Tibial nerve (tissue), 3 donors: ENCODE measurements around the gene NKX2-1.

Experiments
- CTCF ChIP-seq, 5 experiments: fragments of 200-600 bp in 3 of 5; fragments of 450-650 bp in 2 of 5; sonication (generic) in 3 of 5; IDR thresholded peaks; one replicate each; pipeline ENCODE4 v1.5.1; 2016 to 2019; ENCODE audit warnings: antibody characterized with exemption in 5 of 5, mild to moderate bottlenecking in 3 of 5, moderate library complexity in 2 of 5
- POLR2A ChIP-seq, 2 donors: fragments of 450-650 bp; IDR thresholded peaks; one replicate each; pipeline ENCODE4 v1.6.1; 2017; ENCODE audit warnings: antibody characterized with exemption in 2 of 2, mild to moderate bottlenecking in 2 of 2, moderate library complexity in 2 of 2

- TF ChIP-seq CTCF (IDR thresholded peaks at IDR 0.05) (no peak), POLR2A (IDR thresholded peaks at IDR 0.05) (no peak)
Measured at GRCh38 chr14:36518031-36518585, 1.9 kb downstream of the NKX2-1 start.
